ENCODE results near the gene SIGLEC1. TPM values are rescaled to one million over a fixed set of nuclear protein-coding genes. Genes with fewer than 3 reads are reported as not detected.

Gene SIGLEC1
- total RNA-seq, 1 donor from 2014 or later: 0.04 TPM

GRCh38 chr20:3686421-3686820 is 26.0 kb downstream of the SIGLEC1 start:
- Mint-ChIP-seq H3K27me3 (ENCODE audit: low read depth) (peaks cover 40% of the 10 kb centered on the region), H3K36me3 (no peaks in the 10 kb centered on the region), H3K4me1 (peaks cover 21% of the 10 kb centered on the region), H3K9me3 (no peaks in the 10 kb centered on the region), H3K27ac (peak overlapping the region; percentile 68), H3K4me3 (no peak overlapping the region)
- TF ChIP-seq CTCF (IDR thresholded peaks at IDR 0.05; ENCODE audit: unreplicated experiment): no peak
- DNase-seq (ENCODE audit: low spot score in 2 of 2, unreplicated experiment in 2 of 2): no peak

GRCh38 chr20:3685341-3685740 is 27.1 kb downstream of the SIGLEC1 start:
- peaks cover 29% of the 10 kb centered on the region for H3K4me1 Mint-ChIP-seq
- no peaks in the 10 kb centered on the region for H3K9me3 Mint-ChIP-seq
- no peaks in the 10 kb centered on the region for H3K36me3 Mint-ChIP-seq
- H3K4me3 Mint-ChIP-seq: no peak overlapping the region
- no peak for DNase-seq (ENCODE audit: low spot score in 2 of 2, unreplicated experiment in 2 of 2)
- no peak for TF ChIP-seq CTCF (IDR thresholded peaks at IDR 0.05; ENCODE audit: unreplicated experiment)
- peaks cover 48% of the 10 kb centered on the region for H3K27me3 Mint-ChIP-seq (ENCODE audit: low read depth)
- no peak overlapping the region for H3K27ac Mint-ChIP-seq

GRCh38 chr20:3681931-3682781 is 30.2 kb downstream of the SIGLEC1 start, which contains the start of gene ADAM33:
Gene ADAM33, minus strand, starts transcription at chr20:3682010. Its CDS starts 6 bp downstream, at chr20:3682004.
- peak within 1 kb of the TSS; percentile 73 for H3K4me3 Mint-ChIP-seq

GRCh38 chr20:3681352-3681930 is 31.0 kb downstream of the SIGLEC1 start:
- DNase-seq (ENCODE audit: low spot score in 2 of 2, unreplicated experiment in 2 of 2): no peak
- Mint-ChIP-seq H3K27ac (peak overlapping the region; percentile 83), H3K36me3 (no peaks in the 10 kb centered on the region), H3K4me3 (peak overlapping the region; percentile 73), H3K4me1 (peaks cover 48% of the 10 kb centered on the region), H3K9me3 (no peaks in the 10 kb centered on the region), H3K27me3 (ENCODE audit: low read depth) (peaks cover 52% of the 10 kb centered on the region)
- no peak for TF ChIP-seq CTCF (IDR thresholded peaks at IDR 0.05; ENCODE audit: unreplicated experiment)

More at GRCh38 chr20:3681931-3682781, 30.2 kb downstream of the SIGLEC1 start, which contains the start of gene ADAM33:
- Mint-ChIP-seq H3K4me1 (peaks cover 49% of the 10 kb centered on the region), H3K36me3 (no peaks in the 10 kb centered on the region), H3K9me3 (no peaks in the 10 kb centered on the region), H3K27ac (peak within 1 kb of the TSS; percentile 83), H3K27me3 (ENCODE audit: low read depth) (peaks cover 53% of the 10 kb centered on the region)
- TF ChIP-seq CTCF (IDR thresholded peaks at IDR 0.05; ENCODE audit: unreplicated experiment): no peak
- peak in 1 of 2 experiments; percentile 54 for DNase-seq (ENCODE audit: low spot score in 2 of 2, unreplicated experiment in 2 of 2)

- DNase-seq (ENCODE audit: low spot score in 2 of 2, unreplicated experiment in 2 of 2): no peak
- H3K4me3 Mint-ChIP-seq: peak overlapping the region; percentile 73
- peaks cover 53% of the 10 kb centered on the region for H3K27me3 Mint-ChIP-seq (ENCODE audit: low read depth)
- H3K9me3 Mint-ChIP-seq: no peaks in the 10 kb centered on the region
- no peaks in the 10 kb centered on the region for H3K36me3 Mint-ChIP-seq
- peak overlapping the region; percentile 83 for H3K27ac Mint-ChIP-seq
- peaks cover 47% of the 10 kb centered on the region for H3K4me1 Mint-ChIP-seq
- TF ChIP-seq CTCF (IDR thresholded peaks at IDR 0.05; ENCODE audit: unreplicated experiment): no peak
Measured at GRCh38 chr20:3680701-3681351, 31.6 kb downstream of the SIGLEC1 start.

Measured in mesothelial cell of epicardium (in vitro differentiated cells).